Lower leg skin (tissue), 3 donors: ENCODE data around the gene ADD2.

Source experiments
- CTCF ChIP-seq, 3 donors: fragments of 450-650 bp; IDR thresholded peaks; one replicate each; pipeline ENCODE4 v1.5.1; 2016; ENCODE audit warnings: antibody characterized with exemption in 3 of 3, mild to moderate bottlenecking in 3 of 3, moderate library complexity in 2 of 3
- POLR2A ChIP-seq, 2 donors: fragments of 450-650 bp; IDR thresholded peaks; one replicate each; pipeline ENCODE4 v1.6.1; 2016 to 2017; ENCODE audit warnings: antibody characterized with exemption in 2 of 2, mild to moderate bottlenecking in 1 of 2, moderate library complexity in 1 of 2

- TF ChIP-seq CTCF (IDR thresholded peaks at IDR 0.05) (no peak), POLR2A (IDR thresholded peaks at IDR 0.05) (no peak)
Measured at GRCh38 chr2:70759446-70759845, 8.6 kb downstream of the ADD2 start.
